Prostate gland (tissue), 2 donors: ENCODE results near the gene NPIPA7.
"Not testable (repeated sequence)": the region's sequence is repeated elsewhere in the genome, so short reads cannot be mapped to it uniquely, and the experiment has no call there.

Experiments
- POLR2AphosphoS5 ChIP-seq: sonication (generic); formaldehyde crosslinking; IDR thresholded peaks from one replicate; pipeline ENCODE4 v1.6.1; 2017; ENCODE audit warnings: antibody characterized with exemption
- TF ChIP-seq, protein P1 (sequence below), 4 experiments: fragments of 200-600 bp in 2 of 4; fragments of 450-650 bp in 2 of 4; sonication (generic) in 2 of 4; IDR thresholded peaks; 1 replicate in 3 of 4; 2 replicates in 1 of 4; pipeline ENCODE4 v1.5.1; 2016 to 2019; ENCODE audit warnings: antibody characterized with exemption in 4 of 4, mild to moderate bottlenecking in 2 of 4, moderate library complexity in 2 of 4

DNA sequence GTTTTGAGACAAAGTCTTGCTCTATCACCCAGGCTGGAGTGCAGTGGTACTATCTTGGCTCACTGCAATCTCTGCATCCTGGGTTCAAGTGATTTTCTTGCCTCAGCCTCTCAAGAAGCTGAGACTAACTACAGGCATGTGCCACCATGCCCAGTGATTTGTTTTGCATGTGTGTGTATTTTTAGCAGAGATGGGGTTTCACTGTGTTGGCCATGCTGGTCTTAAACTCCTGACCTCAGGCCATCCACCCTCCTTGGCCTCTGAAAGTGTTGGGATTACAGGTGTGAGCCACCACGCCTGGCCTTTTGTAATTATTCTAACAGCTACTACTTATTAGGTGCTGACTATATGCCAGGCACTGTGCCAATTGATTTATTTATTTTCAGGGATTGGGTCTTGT lies 25.3 kb downstream of the NPIPA7 start:
- TF ChIP-seq, protein P1, sequence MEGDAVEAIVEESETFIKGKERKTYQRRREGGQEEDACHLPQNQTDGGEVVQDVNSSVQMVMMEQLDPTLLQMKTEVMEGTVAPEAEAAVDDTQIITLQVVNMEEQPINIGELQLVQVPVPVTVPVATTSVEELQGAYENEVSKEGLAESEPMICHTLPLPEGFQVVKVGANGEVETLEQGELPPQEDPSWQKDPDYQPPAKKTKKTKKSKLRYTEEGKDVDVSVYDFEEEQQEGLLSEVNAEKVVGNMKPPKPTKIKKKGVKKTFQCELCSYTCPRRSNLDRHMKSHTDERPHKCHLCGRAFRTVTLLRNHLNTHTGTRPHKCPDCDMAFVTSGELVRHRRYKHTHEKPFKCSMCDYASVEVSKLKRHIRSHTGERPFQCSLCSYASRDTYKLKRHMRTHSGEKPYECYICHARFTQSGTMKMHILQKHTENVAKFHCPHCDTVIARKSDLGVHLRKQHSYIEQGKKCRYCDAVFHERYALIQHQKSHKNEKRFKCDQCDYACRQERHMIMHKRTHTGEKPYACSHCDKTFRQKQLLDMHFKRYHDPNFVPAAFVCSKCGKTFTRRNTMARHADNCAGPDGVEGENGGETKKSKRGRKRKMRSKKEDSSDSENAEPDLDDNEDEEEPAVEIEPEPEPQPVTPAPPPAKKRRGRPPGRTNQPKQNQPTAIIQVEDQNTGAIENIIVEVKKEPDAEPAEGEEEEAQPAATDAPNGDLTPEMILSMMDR (IDR thresholded peaks at IDR 0.05) = not testable (repeated sequence)
- TF ChIP-seq POLR2AphosphoS5 = not testable (repeated sequence)
